Measurements from ENCODE around the gene DSTYK.

Gene DSTYK

GRCh38 chr1:205124726-205125125 lies 86.8 kb downstream of the DSTYK start:
- FAIRE-seq = no peak

GRCh38 chr1:205122489-205122882 lies 89.0 kb downstream of the DSTYK start:
- FAIRE-seq = no peak

GRCh38 chr1:205121660-205122488 lies 89.6 kb downstream of the DSTYK start, which contains the start of gene RBBP5:
RBBP5 (minus strand) TSS chr1:205121978; CDS start chr1:205121873, 105 bp downstream.
- peak; percentile 85 for FAIRE-seq

GRCh38 chr1:205118752-205119151 lies 92.8 kb downstream of the DSTYK start:
- no peak for FAIRE-seq

- FAIRE-seq = no peak
These were observed 100.1 kb downstream of the DSTYK start for GRCh38 chr1:205111354-205111753.

GRCh38 chr1:205109711-205110110 lies 101.8 kb downstream of the DSTYK start:
- FAIRE-seq = no peak

GRCh38 chr1:205109269-205109668 lies 102.2 kb downstream of the DSTYK start:
- FAIRE-seq = no peak

GRCh38 chr1:205108464-205108863 lies 103.0 kb downstream of the DSTYK start:
- FAIRE-seq = no peak

GRCh38 chr1:205107327-205107726 lies 104.2 kb downstream of the DSTYK start:
- no peak for FAIRE-seq

- no peak for FAIRE-seq
These were observed 109.1 kb downstream of the DSTYK start for GRCh38 chr1:205102404-205102803.

GRCh38 chr1:205098242-205098641 lies 113.3 kb downstream of the DSTYK start:
- FAIRE-seq = no peak

- no peak for FAIRE-seq
These were observed 116.1 kb downstream of the DSTYK start for GRCh38 chr1:205095422-205095821.
